ENCODE data around the gene TK1.

- TF ChIP-seq CTCF (IDR thresholded peaks at IDR 0.05), result no peak
- TF ChIP-seq POLR2A (IDR thresholded peaks at IDR 0.05), result no peak
Measured at GRCh38 chr17:78148286-78149016, 38.4 kb downstream of the TK1 start.

Data from body of pancreas (tissue), 4 donors.